ENCODE measurements around the gene PCDH1.

Gene PCDH1

GRCh38 chr5:141863569-141864178 lies 14.5 kb downstream of the PCDH1 start:
- H3K36me3 ChIP-seq (ENCODE audit: control insufficient read depth in 2 of 2, insufficient read depth in 2 of 2, low read length in 2 of 2) = no peaks in the 10 kb centered on the region

GRCh38 chr5:141862936-141863543 lies 15.2 kb downstream of the PCDH1 start:
- no peaks in the 10 kb centered on the region for H3K9me3 ChIP-seq (ENCODE audit: control insufficient read depth in 2 of 2, low read length in 2 of 2)
- H3K9ac ChIP-seq (ENCODE audit: low read length in 2 of 2) = no peak overlapping the region
- no peaks in the 10 kb centered on the region for H3K36me3 ChIP-seq (ENCODE audit: control insufficient read depth in 2 of 2, insufficient read depth in 2 of 2, low read length in 2 of 2)
- peaks cover 0 to 4% of the 10 kb centered on the region in 2 donors for H3K27me3 ChIP-seq (ENCODE audit: control insufficient read depth in 1 of 2, insufficient read depth in 2 of 2, low read length in 2 of 2)
- H3K4me1 ChIP-seq (ENCODE audit: control insufficient read depth, insufficient read depth, low read length) = peaks cover 2% of the 10 kb centered on the region
- H3K4me3 ChIP-seq (ENCODE audit: low read length in 2 of 2) = no peak overlapping the region
- no peak overlapping the region for H3K27ac ChIP-seq (ENCODE audit: low read length)

More at GRCh38 chr5:141863569-141864178, 14.5 kb downstream of the PCDH1 start:
- no peak overlapping the region for H3K27ac ChIP-seq (ENCODE audit: low read length)
- H3K27me3 ChIP-seq (ENCODE audit: control insufficient read depth in 1 of 2, insufficient read depth in 2 of 2, low read length in 2 of 2) = peaks cover 0 to 4% of the 10 kb centered on the region in 2 donors
- no peaks in the 10 kb centered on the region for H3K9me3 ChIP-seq (ENCODE audit: control insufficient read depth in 2 of 2, low read length in 2 of 2)
- no peak overlapping the region for H3K4me3 ChIP-seq (ENCODE audit: low read length in 2 of 2)
- no peak overlapping the region for H3K9ac ChIP-seq (ENCODE audit: low read length in 2 of 2)
- peaks cover 2% of the 10 kb centered on the region for H3K4me1 ChIP-seq (ENCODE audit: control insufficient read depth, insufficient read depth, low read length)

GRCh38 chr5:141861194-141861593 lies 17.0 kb downstream of the PCDH1 start:
- Histone ChIP-seq H3K4me3 (ENCODE audit: low read length in 2 of 2) (no peak overlapping the region), H3K27ac (ENCODE audit: low read length) (no peak overlapping the region), H3K9ac (ENCODE audit: low read length in 2 of 2) (no peak overlapping the region), H3K9me3 (ENCODE audit: control insufficient read depth in 2 of 2, low read length in 2 of 2) (no peaks in the 10 kb centered on the region), H3K27me3 (ENCODE audit: control insufficient read depth in 1 of 2, insufficient read depth in 2 of 2, low read length in 2 of 2) (peaks cover 0 to 4% of the 10 kb centered on the region in 2 donors), H3K36me3 (ENCODE audit: control insufficient read depth in 2 of 2, insufficient read depth in 2 of 2, low read length in 2 of 2) (no peaks in the 10 kb centered on the region), H3K4me1 (ENCODE audit: control insufficient read depth, insufficient read depth, low read length) (no peaks in the 10 kb centered on the region)

DNA sequence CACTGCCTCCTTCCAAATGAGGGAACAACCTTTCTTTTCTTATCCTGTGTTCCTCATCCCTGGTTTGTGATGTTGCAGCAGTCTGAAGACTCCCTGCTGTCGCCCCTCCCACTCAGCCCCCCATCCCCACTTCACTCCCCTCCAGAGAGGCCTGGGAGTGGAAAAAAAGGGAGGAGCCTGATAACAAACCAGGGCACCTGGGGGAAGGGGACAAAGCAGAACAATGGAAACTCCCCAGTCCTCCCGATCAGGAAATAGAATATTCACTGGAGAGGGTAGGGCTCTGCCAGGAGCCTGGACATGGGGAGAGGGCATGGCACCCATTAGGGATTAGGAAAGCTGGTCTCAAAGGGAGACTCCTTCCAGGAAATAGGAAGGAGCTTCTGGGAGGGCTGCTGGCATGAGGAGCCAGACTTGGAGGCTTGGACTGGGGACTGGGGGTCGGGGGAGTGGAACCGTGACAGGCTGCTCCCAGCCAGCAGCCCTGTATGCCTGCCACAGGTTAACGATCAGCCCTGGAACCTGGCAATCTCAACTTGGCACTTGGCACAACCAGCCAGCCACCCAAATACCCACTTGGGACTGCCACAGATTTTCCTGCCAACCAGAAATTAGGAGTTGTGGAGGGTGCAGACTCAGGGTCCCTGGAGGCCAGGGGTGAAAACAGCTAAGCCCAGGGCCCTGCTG lies 20.0 kb downstream of the PCDH1 start:
- Histone ChIP-seq H3K36me3 (ENCODE audit: control insufficient read depth in 2 of 2, insufficient read depth in 2 of 2, low read length in 2 of 2) (no peaks in the 10 kb centered on the region), H3K27me3 (ENCODE audit: control insufficient read depth in 1 of 2, insufficient read depth in 2 of 2, low read length in 2 of 2) (peaks cover 0 to 4% of the 10 kb centered on the region in 2 donors), H3K4me1 (ENCODE audit: control insufficient read depth, insufficient read depth, low read length) (peaks cover 4% of the 10 kb centered on the region), H3K9me3 (ENCODE audit: control insufficient read depth in 2 of 2, low read length in 2 of 2) (no peaks in the 10 kb centered on the region), H3K4me3 (ENCODE audit: low read length in 2 of 2) (no peak overlapping the region), H3K27ac (ENCODE audit: low read length) (no peak overlapping the region), H3K9ac (ENCODE audit: low read length in 2 of 2) (no peak overlapping the region)

DNA sequence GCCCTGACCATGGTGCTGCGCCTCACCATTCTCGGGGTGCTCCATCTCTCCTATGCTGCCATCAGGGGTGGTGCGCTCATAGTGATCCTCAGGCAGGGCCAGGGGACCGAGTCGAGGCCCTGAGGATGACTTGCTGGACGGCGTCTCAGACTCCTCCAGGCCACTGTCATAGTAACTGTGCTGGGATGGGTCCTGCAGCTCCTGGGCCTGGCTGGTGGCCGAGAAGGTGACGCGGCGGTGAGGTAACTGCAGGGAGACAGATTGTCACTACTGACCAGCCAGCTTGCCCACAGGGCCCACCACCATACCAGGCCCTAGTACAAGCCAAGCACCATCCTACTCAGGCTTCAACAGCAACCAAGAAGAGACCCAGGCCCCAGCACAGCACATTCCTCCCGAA lies 21.0 kb downstream of the PCDH1 start:
- H3K4me3 ChIP-seq (ENCODE audit: low read length in 2 of 2) = no peak overlapping the region
- H3K4me1 ChIP-seq (ENCODE audit: control insufficient read depth, insufficient read depth, low read length) = peaks cover 4% of the 10 kb centered on the region
- H3K9ac ChIP-seq (ENCODE audit: low read length in 2 of 2) = no peak overlapping the region
- H3K27me3 ChIP-seq (ENCODE audit: control insufficient read depth in 1 of 2, insufficient read depth in 2 of 2, low read length in 2 of 2) = peaks cover 0 to 4% of the 10 kb centered on the region in 2 donors
- no peaks in the 10 kb centered on the region for H3K36me3 ChIP-seq (ENCODE audit: control insufficient read depth in 2 of 2, insufficient read depth in 2 of 2, low read length in 2 of 2)
- H3K27ac ChIP-seq (ENCODE audit: low read length) = no peak overlapping the region
- H3K9me3 ChIP-seq (ENCODE audit: control insufficient read depth in 2 of 2, low read length in 2 of 2) = no peaks in the 10 kb centered on the region

DNA sequence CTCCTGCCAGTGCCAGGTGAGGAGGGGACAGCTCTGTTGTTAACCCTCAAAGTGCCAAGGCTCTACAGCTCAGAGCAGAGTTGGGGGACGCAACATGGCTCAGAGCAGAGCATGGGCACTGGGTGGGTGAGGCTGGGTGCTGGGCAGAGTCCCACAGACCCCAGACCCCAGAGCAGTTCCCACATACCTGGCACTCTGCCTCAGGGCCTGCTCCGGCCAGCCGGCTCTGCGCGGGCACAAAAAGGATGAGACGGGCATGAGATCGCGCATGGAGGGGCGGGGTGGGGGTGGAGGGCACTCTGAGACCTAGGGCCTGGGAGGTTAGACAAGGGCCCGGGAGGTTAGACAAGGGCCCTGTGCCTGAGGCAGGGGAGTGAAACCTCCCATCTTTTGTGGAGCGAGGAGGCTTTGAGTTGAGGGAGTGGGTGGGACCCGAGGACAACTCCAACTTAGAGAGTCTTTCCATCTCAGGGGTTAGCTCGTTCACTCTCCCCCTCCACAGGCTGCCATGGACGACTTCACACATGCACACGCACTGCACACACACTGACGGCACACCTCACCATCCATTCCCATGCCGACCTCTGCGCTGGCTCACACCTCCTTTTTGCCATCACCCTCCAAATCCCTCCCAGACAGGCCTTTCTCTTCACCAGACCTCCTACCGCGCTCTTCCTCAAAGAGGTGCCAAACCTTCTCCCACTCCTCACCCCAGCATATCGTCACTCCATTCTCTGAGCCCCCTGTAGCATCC lies 22.0 kb downstream of the PCDH1 start:
- no peak overlapping the region for H3K27ac ChIP-seq (ENCODE audit: low read length)
- no peaks in the 10 kb centered on the region for H3K27me3 ChIP-seq (ENCODE audit: control insufficient read depth in 1 of 2, insufficient read depth in 2 of 2, low read length in 2 of 2)
- no peak overlapping the region for H3K9ac ChIP-seq (ENCODE audit: low read length in 2 of 2)
- H3K4me1 ChIP-seq (ENCODE audit: control insufficient read depth, insufficient read depth, low read length) = peaks cover 4% of the 10 kb centered on the region
- no peak overlapping the region for H3K4me3 ChIP-seq (ENCODE audit: low read length in 2 of 2)
- H3K36me3 ChIP-seq (ENCODE audit: control insufficient read depth in 2 of 2, insufficient read depth in 2 of 2, low read length in 2 of 2) = no peaks in the 10 kb centered on the region
- no peaks in the 10 kb centered on the region for H3K9me3 ChIP-seq (ENCODE audit: control insufficient read depth in 2 of 2, low read length in 2 of 2)

DNA sequence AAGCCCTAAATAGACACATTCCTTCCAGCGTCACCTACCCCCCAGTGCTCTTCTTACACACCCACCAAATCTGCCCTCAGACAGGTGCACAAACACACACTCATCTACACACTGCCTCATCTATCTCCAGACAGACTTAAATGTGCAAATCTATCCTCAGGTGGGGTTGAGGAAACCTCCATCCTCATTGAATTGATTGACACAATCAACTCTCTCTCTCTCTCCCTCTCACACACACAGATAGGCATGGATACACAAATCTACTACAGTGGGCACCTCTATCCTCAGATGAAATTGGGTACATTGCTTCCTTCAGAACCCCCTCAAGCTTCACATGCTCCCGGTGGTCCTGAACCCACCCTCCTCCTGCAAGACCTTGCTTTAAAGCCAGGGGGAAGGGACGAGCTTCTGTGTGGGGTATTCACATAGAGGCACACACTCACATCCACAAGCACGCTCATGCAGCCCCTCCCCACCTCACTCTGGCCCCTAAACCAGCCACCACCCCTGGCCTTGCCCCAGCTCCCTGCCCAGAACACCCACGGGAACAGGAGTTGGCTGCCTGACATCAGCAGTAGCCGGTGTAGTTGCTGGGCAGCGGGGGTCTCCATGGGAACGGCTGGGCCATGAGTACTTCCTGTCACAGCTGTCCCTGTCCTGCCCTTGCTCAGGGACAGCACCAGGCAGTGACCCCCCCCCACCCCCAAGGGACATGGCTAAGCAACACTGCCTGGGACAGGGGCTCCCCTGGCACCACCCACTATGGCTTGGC lies 22.8 kb downstream of the PCDH1 start:
- Histone ChIP-seq H3K9ac (ENCODE audit: low read length in 2 of 2) (no peak overlapping the region), H3K4me3 (ENCODE audit: low read length in 2 of 2) (no peak overlapping the region), H3K4me1 (ENCODE audit: control insufficient read depth, insufficient read depth, low read length) (peaks cover 8% of the 10 kb centered on the region), H3K9me3 (ENCODE audit: control insufficient read depth in 2 of 2, low read length in 2 of 2) (no peaks in the 10 kb centered on the region), H3K36me3 (ENCODE audit: control insufficient read depth in 2 of 2, insufficient read depth in 2 of 2, low read length in 2 of 2) (no peaks in the 10 kb centered on the region), H3K27ac (ENCODE audit: low read length) (no peak overlapping the region), H3K27me3 (ENCODE audit: control insufficient read depth in 1 of 2, insufficient read depth in 2 of 2, low read length in 2 of 2) (no peaks in the 10 kb centered on the region)

DNA sequence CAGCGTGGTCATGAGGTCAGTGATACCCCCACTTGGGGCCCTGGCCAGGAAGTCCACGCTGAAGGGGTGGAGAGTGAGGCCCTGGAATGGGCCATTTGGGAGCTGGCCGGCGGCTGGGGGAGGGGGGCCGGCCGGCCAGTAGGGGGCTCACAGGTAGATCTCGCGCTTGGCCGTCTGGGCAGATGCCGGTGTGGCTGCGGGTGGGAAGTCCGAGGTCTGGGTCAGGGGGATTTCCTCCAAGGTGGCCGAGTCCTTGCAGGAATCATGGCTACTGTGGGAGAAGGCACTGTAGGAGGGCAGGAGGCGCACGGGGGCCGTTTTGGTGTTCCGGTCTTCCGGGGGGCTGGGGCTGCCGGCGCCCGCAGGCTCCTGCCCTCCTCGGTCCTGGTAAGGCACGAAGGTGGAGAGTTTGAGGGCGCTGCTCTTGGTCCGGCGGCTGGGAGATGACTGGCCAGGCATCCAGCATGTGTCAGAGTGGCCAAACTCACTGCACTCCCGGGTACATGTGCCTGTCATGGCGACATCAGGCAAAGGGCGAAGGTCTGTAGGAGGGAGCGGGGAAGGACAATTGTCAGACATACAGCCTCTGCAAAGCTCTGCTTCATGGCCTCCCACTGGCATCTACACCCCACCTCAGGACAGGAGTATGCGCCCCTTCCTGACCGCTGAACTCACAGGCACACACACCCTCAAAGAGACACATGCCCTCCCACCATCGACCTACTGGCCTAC lies 24.1 kb downstream of the PCDH1 start:
- Histone ChIP-seq H3K27me3 (ENCODE audit: control insufficient read depth in 1 of 2, insufficient read depth in 2 of 2, low read length in 2 of 2) (no peaks in the 10 kb centered on the region), H3K36me3 (ENCODE audit: control insufficient read depth in 2 of 2, insufficient read depth in 2 of 2, low read length in 2 of 2) (no peaks in the 10 kb centered on the region), H3K4me3 (ENCODE audit: low read length in 2 of 2) (no peak overlapping the region), H3K4me1 (ENCODE audit: control insufficient read depth, insufficient read depth, low read length) (peaks cover 15% of the 10 kb centered on the region), H3K9me3 (ENCODE audit: control insufficient read depth in 2 of 2, low read length in 2 of 2) (no peaks in the 10 kb centered on the region), H3K9ac (ENCODE audit: low read length in 2 of 2) (no peak overlapping the region), H3K27ac (ENCODE audit: low read length) (no peak overlapping the region)

DNA sequence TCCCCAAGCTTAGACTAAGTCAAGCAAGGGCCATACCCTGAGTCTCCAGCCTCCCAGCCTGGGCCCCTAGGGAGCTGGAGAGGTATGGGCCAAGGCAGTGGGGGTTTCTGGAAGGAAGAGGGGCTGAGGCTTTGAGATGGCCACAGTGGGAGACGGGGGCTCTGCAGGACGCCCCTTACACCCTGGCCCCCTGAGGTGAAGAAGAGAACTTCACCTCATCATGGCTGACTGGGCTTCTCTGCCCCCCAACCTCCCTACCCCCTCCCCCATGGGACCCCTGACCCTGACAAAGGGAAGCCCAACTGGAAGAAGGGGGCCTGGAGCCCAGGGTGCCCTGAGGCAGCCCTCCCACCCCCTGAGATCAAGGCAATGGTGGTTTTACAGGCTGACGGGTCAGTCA lies 25.8 kb downstream of the PCDH1 start:
- H3K36me3 ChIP-seq (ENCODE audit: control insufficient read depth in 2 of 2, insufficient read depth in 2 of 2, low read length in 2 of 2) = no peaks in the 10 kb centered on the region
- H3K4me3 ChIP-seq (ENCODE audit: low read length in 2 of 2) = no peak overlapping the region
- no peaks in the 10 kb centered on the region for H3K27me3 ChIP-seq (ENCODE audit: control insufficient read depth in 1 of 2, insufficient read depth in 2 of 2, low read length in 2 of 2)
- H3K4me1 ChIP-seq (ENCODE audit: control insufficient read depth, insufficient read depth, low read length) = peaks cover 22% of the 10 kb centered on the region
- no peak overlapping the region for H3K27ac ChIP-seq (ENCODE audit: low read length)
- H3K9ac ChIP-seq (ENCODE audit: low read length in 2 of 2) = no peak overlapping the region
- no peaks in the 10 kb centered on the region for H3K9me3 ChIP-seq (ENCODE audit: control insufficient read depth in 2 of 2, low read length in 2 of 2)
